GM19397 (cell line): ENCODE measurements around the gene SRP14.
A peak's percentile ranks its signal among the peaks of the same experiment; 100 is the strongest.

ENCODE experiments used
- ATAC-seq: cut with Tn5 transposase; IDR thresholded peaks from one replicate; pipeline ENCODE4 v1.9.1; 2021; ENCODE audit warnings: mild to moderate bottlenecking, moderate library complexity; ENCODE audit not compliant: unreplicated experiment

The SRP14 gene

DNA sequence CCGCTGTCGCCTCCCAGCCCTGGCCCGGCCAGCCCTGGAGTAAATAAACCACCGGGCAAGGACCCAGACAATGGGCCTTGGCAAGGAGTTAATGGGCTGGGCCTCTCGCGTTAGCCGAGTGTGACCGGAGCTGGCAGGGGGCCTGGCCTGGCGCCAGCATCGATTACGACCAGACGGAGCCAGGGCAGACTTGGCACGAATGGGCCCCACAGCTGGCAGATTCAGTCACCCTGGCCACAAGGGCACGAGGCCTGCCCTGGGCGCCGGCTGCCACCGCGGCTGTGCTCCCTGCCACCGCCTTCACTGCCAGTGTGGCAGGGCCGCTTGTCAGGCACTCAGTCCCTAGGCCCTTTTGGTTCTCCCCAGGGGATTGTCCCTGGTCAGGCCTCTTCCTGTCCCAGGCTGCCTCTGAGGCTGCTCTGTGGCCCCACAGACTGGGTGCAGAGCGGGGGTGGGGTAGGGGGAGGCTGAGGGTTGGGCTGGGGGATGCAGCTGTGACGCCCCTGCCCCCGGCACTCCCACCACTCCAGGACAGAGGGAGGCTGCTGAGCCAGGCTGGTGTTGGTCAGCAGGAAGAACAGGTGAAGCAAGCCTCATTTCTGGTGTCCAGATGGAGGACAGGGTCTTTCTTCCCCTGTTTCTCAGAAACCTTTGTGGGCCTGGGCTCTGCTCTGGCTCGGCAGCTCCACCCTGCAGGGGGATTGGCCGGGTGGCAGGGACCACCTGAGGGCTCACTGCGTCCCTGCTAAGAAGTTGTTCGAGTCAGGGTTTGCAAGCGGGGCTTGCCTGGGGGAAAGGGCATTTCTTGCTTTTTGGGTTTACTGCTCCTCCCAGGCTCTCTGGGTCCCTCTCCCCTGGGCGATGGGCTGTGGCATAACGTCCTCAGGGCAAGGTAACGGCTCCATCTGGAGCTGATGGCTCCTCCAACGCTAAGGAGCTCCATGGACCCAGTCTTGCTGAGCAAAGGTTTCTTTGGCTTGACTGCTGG, 30.5 kb upstream of the SRP14 start:
- ATAC-seq: peak; percentile 69

DNA sequence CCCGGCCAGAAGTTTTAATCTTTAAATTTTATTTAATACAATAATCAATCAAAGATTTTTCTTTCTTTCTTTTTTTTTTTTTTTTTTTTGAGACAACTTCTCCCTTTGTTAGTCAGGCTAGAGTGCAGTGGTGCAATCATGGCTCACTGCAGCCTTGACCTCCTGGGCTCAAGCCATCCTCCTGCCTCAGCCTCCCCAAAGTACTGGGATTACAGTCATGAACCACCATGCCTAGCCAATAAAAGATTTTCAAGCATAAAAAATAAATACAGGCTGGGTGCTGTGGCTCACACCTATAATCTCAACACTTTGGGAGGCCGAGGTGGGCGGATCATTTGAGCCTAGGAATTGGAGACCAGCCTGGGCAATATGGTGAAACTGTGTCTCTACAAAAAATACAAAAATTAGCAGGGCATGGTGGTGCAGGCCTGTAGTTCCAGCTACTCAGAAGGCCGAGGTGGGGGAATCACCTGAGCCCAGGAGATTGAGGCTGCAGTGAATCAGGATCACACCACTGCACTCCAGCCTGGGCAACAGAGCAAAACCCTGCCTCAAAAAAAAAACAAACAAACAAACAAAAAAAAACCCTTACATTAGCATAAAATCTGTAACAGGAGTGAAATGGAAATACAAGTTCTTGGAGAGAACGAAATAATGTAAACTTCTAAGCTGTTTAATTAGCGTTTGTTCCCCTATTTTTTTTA, 29.1 kb upstream of the SRP14 start:
- ATAC-seq: no peak

DNA sequence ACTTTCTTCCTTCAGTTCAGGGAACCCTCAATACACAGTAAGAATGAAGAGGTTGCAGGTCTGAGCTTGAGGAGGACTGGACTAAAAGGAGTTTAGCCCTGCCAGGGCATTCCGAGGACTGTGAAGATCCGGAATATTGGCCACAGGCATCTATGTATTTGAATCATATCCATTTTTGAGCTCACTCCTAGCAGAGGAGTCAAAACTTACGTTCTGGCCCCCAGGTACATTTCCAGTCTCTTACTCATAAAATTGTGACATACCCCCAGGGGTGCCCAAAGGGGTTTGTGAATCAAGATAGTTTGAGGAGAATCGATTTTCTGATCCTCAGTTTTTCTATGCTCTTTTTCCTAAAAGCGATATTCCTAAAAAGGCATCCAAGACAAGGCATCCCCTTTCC, 27.6 kb upstream of the SRP14 start:
- no peak for ATAC-seq

DNA sequence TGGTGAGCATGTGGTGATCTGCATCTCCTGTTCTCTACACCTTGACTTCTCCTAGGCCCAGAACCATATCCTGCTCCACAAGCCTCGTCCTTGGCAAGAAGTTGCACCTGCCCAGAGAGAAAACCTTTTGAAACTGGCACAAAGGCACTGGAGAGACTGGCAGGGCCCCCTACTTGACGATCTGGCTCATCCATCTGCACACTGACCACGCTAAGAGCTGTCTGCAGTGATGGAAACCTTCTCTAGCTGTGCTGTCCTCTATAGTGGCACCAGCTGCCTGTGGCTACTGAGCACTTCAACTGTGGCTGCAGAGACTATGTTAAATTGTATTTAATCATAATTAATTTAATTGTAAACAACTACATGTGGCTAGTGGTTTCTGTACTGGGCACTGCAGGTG, 26.2 kb upstream of the SRP14 start:
- ATAC-seq: no peak

DNA sequence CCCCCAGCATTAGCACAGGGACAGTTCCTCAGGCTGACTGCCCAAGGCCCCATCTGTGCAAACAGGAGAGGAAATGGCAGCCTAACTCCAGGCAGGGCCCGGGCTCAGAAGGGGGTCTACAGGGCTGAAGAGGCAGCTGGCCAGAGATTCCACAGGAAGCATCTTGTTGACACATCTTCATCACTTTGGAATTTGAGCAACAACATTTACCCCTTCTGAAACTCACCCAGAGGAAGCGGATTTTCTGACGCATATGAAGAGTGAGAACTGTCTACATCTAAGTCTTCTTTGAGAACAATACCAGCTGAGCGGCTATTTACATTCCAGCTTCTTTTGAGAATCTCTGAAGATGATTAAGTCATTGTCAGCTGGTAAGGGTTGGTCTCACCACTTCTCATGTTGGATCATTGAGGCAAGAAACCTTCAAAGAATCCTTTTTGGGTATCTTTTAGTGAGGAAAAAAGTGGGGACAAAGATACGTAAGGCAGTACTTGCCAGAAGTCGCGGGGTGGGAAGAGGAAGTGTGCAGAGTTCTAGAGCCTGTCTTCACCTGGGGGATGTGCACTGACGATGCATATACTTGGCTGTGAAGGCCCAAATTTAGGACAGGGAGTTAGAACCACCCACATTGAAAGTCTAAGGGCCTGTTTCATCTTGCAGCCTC, 25.4 kb upstream of the SRP14 start:
- ATAC-seq: peak; percentile 43

DNA sequence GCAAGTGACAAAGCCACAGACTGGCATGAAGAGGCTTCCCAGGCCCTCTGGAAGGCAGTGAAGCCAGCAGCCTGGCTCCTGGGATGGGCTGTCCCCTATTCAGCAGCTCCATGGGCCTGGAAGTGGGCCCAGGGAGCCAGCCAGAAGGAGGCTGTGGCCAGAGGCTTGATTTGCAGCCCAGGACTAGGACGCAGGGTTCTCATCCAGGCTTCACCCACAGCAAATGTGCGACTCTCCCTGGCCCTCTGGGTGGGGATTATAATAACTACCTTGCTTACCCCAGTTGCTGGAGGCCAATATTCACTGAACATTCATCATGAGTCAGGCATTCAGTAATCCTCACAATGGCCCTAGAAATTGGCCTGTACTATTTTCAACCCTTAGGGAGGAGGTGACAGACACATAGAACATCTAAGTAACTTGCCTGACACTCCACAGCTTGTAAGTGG, 24.6 kb upstream of the SRP14 start:
- no peak for ATAC-seq

DNA sequence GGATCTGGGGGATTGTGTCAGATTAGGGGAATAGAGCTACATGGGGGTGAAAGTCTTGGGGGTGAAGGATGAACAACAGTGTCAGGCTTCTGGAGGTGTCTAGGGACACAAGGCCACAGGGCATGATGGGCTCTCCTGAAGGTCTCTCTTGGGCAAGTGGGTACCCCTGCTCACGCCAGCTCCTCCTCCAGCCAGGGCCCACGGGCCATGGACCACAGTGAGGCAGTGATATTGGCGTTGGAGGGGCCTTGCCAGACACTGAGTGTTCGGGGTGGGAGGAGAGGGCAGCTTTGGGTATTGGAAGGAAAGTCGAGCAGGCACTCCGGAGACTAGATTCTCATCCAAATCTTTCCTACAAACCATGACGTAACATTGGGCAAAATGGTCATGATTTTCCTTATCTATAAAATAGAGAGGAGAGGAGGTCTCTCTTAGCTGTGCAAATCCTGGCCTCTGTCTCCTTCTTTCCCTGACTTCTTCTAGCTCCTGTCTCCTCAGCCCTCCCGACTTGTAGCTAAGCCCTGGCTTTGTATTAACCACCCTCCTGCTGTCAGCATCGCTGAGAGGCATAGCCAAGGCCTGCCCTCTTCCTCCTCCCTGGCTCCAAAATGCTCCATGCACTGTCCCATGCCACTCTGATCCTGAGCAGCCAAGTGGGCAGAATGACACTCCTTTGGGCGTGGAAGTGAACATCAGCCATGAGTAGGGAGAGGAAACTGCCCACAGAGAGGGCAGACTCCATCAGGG, 24.0 kb upstream of the SRP14 start:
- no peak for ATAC-seq

DNA sequence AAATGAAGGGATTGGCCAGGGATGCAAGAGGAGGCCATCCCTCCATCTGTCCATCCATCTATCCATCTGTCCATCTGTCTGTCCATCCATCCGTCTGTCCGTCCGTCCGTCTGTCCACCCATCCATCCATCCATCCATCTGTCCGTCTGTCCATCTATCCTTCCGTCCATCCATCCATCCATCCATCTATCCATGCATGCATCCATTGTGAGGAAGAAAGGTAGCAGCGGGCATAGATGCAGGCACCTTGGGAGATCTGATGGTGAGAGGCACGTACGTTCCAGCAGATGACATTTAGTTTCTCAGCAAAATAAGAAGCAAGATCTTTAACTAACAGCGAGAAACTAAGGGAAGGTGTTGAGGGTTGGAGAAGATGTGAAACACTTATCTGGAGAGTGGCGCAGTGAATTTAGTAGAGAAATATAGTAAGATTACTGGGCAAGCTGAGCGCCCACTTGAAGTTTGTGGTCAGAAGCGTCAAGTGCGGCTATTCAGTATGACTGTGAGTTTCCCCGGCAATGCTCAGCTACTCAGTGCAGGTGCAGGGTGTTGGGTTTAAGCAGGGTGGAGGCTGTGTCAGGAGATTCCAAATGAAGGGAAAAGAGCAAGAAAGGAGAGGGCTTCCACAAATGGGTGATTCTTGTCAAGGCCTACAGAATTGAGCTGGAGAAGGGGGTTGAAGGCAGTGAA, 22.4 kb upstream of the SRP14 start:
- ATAC-seq: peak; percentile 50

DNA sequence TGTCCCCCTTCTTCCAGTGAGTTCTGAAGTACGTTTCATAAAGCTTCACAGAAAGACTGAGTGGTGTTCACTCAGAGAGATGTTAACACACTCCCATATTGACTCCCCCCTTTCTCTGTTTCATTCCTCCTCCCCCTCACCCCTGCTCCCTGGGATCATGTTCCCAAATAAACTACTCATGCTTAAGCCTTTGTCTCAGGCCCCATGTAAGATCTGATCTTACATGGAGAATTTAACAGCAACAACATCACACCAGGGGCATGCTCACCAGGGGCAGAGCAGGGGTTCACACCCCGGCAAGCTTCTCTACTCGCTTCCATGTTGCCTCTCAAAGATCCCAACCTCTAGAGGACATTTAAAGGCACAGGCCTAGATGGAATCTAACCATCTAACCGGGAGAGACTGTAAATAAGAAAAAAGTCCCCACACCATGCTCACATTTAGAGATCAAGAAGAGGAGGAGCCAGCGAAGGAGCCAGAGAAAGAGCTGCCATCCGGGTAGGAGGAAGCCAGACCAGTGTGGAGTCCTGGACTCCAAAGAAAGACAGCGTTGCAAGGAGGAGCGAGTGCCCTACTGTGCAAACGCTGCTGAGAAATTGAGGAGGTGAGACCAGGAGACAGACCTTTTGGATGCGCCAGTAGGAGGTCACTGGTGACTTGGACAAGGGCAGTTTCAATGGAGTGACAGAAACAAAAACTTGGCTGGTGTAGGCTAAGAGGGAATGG, 21.4 kb upstream of the SRP14 start:
- no peak for ATAC-seq

DNA sequence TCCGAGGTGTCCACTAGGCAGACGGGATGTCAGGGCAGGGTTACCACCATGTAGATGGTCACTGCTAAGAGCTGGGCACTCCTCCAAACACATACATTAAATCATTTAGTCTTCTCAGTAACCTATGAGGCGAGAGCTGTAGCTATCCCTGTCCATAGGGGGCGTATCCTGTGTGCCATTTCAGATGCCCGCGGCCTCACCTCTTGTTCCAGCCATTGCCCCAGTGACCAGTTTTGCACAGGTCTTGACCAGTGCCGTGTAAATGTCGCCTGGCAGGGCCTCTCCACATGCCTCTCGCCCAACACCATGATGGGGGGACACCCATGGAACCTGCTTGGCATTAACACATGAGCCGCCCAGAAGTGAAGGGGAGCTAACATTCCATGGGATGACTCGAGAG, 20.8 kb upstream of the SRP14 start:
- no peak for ATAC-seq

DNA sequence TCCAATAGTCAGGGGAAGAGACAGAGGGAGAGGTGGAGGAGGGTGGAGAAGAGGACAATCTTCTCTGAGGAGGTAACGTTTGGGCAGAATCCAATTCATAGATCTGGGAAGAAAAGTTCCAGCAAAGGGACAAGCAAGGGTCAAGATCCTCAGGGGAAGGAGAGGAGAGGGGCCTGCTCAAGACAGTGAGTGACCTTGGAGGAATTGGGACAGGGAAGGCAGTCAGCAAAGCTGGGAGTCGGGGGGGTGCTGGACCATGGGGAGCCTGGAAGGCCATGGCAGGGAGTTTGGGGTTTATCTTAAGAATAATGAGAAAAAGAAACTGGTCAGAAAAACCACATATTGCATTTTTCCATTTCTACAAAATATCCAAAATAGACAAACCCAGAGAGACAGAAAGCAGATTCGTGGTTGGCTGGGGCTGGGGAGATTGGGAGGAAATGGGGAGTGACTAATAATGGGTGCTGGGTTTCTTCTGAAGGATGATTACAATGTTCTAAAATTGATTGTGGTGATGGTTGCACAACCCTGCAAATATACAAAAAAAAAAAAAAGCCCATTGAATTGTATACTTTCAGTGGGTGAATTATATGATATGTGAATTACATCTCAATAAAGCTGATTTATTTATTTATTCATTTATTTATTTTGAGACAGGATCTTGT, 19.6 kb upstream of the SRP14 start:
- no peak for ATAC-seq

DNA sequence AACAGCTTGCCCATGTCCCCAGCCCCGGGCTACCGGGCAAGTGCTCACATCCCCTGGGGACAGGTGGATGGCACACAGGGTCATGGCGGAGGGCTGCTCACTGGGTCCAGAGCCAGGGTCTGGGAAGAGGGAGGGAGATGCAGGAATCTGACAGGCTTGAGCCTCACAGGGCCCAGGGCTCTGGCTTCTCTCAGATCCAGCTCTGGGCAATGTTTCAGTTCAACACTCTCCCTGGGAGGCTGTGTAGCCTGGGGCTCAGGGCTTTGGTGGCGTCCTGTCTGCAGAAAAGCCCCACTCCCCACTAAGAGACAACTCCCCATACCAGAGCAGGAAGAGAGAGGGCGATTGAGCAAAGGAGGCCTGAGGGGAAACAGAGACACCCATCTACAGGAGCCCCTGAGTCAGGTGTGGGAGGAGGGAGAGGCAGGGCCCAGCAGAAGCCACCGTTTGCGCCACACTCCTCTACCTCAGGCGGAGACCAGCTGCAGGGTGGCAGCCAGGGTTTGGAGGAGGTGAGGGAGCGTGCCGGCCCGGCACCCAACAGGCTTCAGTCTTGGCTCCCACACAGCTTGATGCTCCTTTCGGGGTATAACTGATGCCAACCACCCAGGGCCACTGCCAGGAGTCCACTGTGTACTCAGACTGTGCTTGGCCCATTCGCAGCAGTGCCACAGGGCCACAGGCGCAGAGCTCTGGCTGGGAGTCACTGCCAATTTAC, 16.8 kb upstream of the SRP14 start:
- ATAC-seq: no peak

DNA sequence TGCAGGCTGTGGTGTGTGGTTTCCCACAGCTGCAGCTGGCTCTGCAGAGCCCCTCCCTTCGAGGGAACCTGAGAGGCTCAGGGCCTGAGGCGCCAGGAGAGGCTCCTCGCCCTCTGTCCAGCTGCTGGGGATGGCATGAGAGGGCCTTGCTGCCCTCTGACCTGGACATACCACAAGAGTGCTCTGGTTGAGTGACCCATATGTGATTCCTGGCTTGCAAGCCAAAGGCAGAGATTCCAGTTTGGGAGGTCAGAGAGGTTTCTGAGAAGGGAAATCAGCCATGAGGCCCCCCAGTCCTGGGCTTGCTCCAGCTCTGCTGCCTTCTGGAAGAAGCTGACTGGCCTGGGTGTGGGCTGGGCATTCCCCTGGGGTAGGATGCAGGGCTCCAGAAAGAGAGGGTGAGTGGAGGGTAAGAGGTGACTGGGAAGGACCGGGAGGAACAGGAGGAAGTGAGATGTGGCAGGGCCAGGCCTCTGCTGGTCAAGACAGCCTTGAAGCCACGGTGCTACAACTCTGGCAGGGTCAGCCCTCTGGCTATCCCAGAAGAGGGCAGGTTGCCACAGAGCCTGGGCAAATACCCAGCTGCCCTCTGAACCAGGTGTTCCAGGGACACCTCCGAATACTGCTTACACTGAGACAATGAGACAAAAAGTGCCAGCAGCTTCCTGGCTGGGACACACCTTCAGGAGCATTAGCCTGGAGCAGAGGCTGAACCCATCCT, 16.0 kb upstream of the SRP14 start:
- peak; percentile 78 for ATAC-seq

DNA sequence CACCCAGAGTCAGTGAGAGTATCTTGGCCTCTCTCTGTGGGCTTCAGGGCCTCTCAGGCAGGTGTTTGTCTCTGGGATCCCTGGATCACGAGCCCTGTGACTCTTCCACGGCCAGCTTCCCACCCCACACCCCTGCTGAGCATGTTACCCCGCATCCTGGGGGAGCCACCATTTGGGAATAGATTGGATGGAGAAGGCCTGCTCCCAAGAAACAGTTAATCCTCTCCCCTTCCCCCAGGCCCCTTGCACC, 15.5 kb upstream of the SRP14 start:
- ATAC-seq: peak; percentile 33

DNA sequence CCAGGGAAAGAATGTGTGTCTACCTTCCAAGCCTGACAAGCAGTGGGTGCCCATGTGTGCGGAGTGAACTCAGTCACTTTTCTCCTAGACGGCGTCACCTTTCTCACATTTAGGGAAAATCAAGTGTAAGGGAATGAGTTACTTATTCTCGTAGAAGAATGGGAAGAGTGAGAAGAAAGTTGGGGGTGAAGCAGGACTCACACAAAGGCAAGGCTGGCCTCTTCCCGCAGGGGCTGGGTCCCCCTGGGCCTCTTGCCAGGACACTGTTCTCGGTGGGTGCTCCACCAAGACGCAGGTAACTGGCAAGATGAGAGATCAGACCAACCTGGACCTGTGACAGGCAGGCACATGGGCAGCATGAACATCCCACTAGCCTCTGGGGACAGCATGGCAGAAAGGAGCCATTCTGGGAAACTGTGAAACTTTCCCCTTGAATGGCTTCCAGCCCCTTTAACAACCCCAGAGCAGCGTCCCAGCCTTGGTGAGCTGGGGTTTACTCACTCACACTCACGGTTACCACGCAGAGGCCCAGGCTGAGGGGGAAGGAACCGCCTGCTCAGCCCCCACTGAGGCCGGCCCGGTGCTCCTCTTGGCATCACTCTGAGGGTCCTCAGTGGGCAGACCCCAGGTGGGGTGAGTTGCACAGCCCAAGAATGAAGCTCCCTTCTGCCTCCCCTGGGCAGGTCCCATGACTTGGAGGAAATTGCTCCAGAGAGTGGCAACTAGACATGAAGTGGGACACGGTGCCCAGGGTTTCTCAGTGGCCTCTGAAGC, 15.0 kb upstream of the SRP14 start:
- peak; percentile 26 for ATAC-seq

DNA sequence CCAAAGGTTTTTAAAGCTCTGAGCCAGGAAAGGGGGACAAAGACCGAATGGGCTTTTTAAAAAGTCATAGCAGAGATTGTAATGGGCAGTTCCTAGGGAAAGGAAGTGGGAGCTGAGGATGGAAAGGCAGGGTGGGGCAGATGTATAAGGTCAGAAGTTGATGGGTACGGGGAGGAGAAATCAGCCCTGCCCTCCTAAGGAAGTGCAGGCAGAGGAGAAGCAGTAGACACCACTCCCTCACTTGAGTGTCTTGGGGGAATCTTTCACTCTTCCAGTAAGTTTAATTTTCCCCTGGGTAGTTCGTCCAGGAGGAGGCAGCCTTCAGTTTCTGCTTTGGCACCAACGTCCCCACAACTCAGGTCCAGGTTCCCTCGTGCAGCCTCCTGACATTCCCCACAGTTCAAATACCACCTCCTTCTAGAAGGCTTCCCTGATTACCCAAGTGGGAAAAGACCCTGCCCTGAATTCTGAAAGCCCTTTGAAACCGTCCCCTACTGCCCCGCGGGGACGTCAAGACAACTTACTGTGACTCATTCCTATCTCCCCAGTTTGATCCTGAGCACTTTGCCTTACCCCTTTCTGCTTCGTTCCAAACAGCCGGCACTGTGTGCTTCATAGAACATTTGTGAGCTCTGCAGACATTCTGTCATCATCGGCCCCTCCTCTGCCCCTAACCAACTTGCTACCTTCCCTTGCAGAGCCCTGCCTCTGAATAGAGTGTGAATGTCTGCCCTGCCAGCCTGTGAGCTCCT, 14.3 kb upstream of the SRP14 start:
- no peak for ATAC-seq

DNA sequence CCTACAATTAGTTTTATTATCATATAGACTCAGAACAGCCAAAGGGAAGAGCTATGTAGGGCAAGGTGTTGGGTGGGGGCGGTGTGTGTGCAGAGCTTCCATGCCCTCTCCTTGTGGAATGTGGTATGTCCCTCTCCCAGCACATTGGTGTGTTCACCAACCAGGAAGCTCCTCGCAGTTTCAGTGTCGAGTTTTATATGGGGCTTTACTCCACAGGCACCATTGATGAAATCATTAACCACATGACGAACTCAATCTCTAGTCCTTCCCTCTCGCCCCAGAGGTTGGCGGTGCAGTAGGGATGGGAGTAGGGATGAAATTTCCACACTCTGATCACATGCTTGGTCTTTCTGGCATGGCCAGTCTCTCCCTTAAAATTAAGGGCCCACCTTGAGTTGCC, 13.6 kb upstream of the SRP14 start:
- no peak for ATAC-seq
